GM21447 (cell line): ENCODE data around the gene CENPW.
A peak's percentile ranks its signal among the peaks of the same experiment; 100 is the strongest.

ENCODE experiments used
- ATAC-seq: cut with Tn5 transposase; IDR thresholded peaks from one replicate; pipeline ENCODE4 v1.9.1; 2021; ENCODE audit not compliant: unreplicated experiment

CENPW gene

GRCh38 chr6:126339796-126340609 is at the start of gene CENPW:
TSS of gene CENPW (plus strand) at chr6:126340115. CDS start at chr6:126340274, 159 bp downstream.
- ATAC-seq: peak; percentile 95

GRCh38 chr6:126293891-126294524 is 45.9 kb upstream of the CENPW start:
- no peak for ATAC-seq

- no peak for ATAC-seq
Measured at GRCh38 chr6:126300126-126300525, 39.8 kb upstream of the CENPW start.

- ATAC-seq: peak; percentile 90
Measured at GRCh38 chr6:126300735-126301134, 39.2 kb upstream of the CENPW start.

- no peak for ATAC-seq
Measured at GRCh38 chr6:126302191-126302590, 37.7 kb upstream of the CENPW start.

GRCh38 chr6:126307849-126308248 is 32.1 kb upstream of the CENPW start:
- ATAC-seq: no peak

- ATAC-seq: no peak
Measured at GRCh38 chr6:126308362-126308761, 31.6 kb upstream of the CENPW start.

GRCh38 chr6:126312013-126312665 is 27.8 kb upstream of the CENPW start:
- ATAC-seq: peak; percentile 87

- no peak for ATAC-seq
Measured at GRCh38 chr6:126313941-126314340, 26.0 kb upstream of the CENPW start.

- ATAC-seq: no peak
Measured at GRCh38 chr6:126318797-126319196, 21.1 kb upstream of the CENPW start.

- ATAC-seq: no peak
Measured at GRCh38 chr6:126333729-126334128, 6.2 kb upstream of the CENPW start.

GRCh38 chr6:126335210-126335609 is 4.7 kb upstream of the CENPW start:
- no peak for ATAC-seq

GRCh38 chr6:126337323-126337722 is 2.6 kb upstream of the CENPW start:
- no peak for ATAC-seq

- no peak for ATAC-seq
Measured at GRCh38 chr6:126341126-126341525, 1.2 kb downstream of the CENPW start.

GRCh38 chr6:126344181-126344580 is 4.3 kb downstream of the CENPW start:
- no peak for ATAC-seq

GRCh38 chr6:126351960-126352359 is 12.0 kb downstream of the CENPW start:
- ATAC-seq: no peak

GRCh38 chr6:126352514-126352913 is 12.6 kb downstream of the CENPW start:
- no peak for ATAC-seq

GRCh38 chr6:126356526-126356925 is 16.6 kb downstream of the CENPW start:
- ATAC-seq: no peak

GRCh38 chr6:126359936-126360537 is 20.1 kb downstream of the CENPW start:
- ATAC-seq: no peak

GRCh38 chr6:126361832-126362440 is 22.0 kb downstream of the CENPW start:
- ATAC-seq: no peak

GRCh38 chr6:126367849-126368248 is 27.9 kb downstream of the CENPW start:
- no peak for ATAC-seq
